Left lung (tissue), 10 donors: Measurements from ENCODE around the gene KCTD5. TPM values are rescaled to one million over a fixed set of nuclear protein-coding genes. Genes with fewer than 3 reads are reported as not detected.
"Not testable (repeated sequence)": the region's sequence is repeated elsewhere in the genome, so short reads cannot be mapped to it uniquely, and the experiment has no call there.

Source experiments
- ATAC-seq: fragments of 200-7000 bp; cut with Tn5 transposase; one replicate; pipeline ENCODE4 v1.9.1; 2020; ENCODE audit warnings: moderate library complexity
- DNase-seq, 4 donors: peaks; one replicate each; pipeline ENCODE4 v3.0.0-alpha.2; 2013 to 2020
- H3K27ac ChIP-seq, 2 donors: fragments of 200-600 bp; sonication (generic) in 1 of 2; one replicate each; pipeline versions ENCODE4 v1.5.0 to v1.8.0; 2020 to 2021
- H3K27me3 ChIP-seq, 2 donors: fragments of 200-600 bp; sonication (generic) in 1 of 2; one replicate each; pipeline versions ENCODE4 v1.5.0 to v1.8.0; 2020 to 2021
- H3K36me3 ChIP-seq, 2 donors: fragments of 200-600 bp; sonication (generic) in 1 of 2; one replicate each; pipeline versions ENCODE4 v1.5.0 to v1.8.0; 2020 to 2021
- H3K4me1 ChIP-seq, 2 donors: fragments of 200-600 bp; one replicate each; pipeline ENCODE4 v1.8.0; 2021
- H3K4me3 ChIP-seq, 2 donors: fragments of 200-600 bp; sonication (generic) in 1 of 2; one replicate each; pipeline versions ENCODE4 v1.5.0 to v1.8.0; 2020 to 2021; ENCODE audit warnings: mild to moderate bottlenecking in 1 of 2
- H3K9me3 ChIP-seq, 2 donors: fragments of 200-600 bp; sonication (generic) in 1 of 2; one replicate each; pipeline versions ENCODE4 v1.5.0 to v1.8.0; 2020 to 2021
- intact Hi-C, 2 donors: fragments of 100-400 bp; cut with DNase I; formaldehyde crosslinking; loops; one replicate each; pipeline versions ENCODE4 v1.11.2 to v1.14.2; 2022
- polyA plus RNA-seq, 6 donors: library from polyadenylated mRNA; unstranded; fragments of 120-200 nt; gene quantifications; one replicate each; pipeline ENCODE4 v1.2.1, GENCODE V29; 2013; ENCODE audit not compliant: insufficient read length in 6 of 6
- total RNA-seq, 2 donors: library from RNA; stranded (reverse); fragmentation: NEBNext Ultra II Directional; extraction: Animal tissue kit (Norgen Biotek cat#: 25700); gene quantifications; one replicate each; pipeline ENCODE4 v1.2.1, GENCODE V29; 2021
- TF ChIP-seq, protein P1 (sequence below), 2 donors: fragments of 200-600 bp; sonication (generic) in 1 of 2; IDR thresholded peaks; one replicate each; pipeline versions ENCODE4 v1.5.0 to v1.8.0; 2021; ENCODE audit warnings: antibody characterized with exemption in 2 of 2
- donor health status: DM: no; HTN: yes; CAD: no.
- donor health status: DM: no; HTN: no; CAD: no.

KCTD5 gene
- total and polyA plus RNA-seq, 8 donors, result 18.4 to 28.3 (median 21.4) TPM

DNA sequence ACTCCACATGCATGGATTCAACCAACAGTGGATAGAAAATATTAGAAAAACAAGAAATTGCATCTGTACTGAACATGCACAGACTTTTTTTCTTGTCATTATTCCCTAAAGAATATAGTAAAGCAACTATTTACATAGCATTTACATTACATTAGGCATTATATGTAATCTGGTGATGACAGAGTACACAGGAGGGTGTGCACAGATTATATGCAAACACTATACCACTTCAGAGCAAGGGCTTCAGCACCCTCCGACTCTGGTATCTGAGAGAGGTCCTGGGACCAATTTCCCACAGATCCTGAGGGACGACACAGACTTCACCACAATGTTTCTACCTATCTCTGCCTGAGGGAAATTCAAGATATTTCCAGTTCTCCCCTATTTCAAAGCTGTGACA lies 25.3 kb upstream of the KCTD5 start:
- Histone ChIP-seq H3K36me3 (no peaks in the 10 kb centered on the region), H3K9me3 (no peaks in the 10 kb centered on the region), H3K27me3 (peaks cover 8 to 25% of the 10 kb centered on the region in 2 donors), H3K27ac (no peak overlapping the region), H3K4me1 (no peaks in the 10 kb centered on the region), H3K4me3 (no peak overlapping the region)
- TF ChIP-seq, protein P1, sequence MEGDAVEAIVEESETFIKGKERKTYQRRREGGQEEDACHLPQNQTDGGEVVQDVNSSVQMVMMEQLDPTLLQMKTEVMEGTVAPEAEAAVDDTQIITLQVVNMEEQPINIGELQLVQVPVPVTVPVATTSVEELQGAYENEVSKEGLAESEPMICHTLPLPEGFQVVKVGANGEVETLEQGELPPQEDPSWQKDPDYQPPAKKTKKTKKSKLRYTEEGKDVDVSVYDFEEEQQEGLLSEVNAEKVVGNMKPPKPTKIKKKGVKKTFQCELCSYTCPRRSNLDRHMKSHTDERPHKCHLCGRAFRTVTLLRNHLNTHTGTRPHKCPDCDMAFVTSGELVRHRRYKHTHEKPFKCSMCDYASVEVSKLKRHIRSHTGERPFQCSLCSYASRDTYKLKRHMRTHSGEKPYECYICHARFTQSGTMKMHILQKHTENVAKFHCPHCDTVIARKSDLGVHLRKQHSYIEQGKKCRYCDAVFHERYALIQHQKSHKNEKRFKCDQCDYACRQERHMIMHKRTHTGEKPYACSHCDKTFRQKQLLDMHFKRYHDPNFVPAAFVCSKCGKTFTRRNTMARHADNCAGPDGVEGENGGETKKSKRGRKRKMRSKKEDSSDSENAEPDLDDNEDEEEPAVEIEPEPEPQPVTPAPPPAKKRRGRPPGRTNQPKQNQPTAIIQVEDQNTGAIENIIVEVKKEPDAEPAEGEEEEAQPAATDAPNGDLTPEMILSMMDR (IDR thresholded peaks at IDR 0.05), result no peak
- intact Hi-C loops, result no loop called here
- ATAC-seq (no peak), DNase-seq (no peak)

DNA sequence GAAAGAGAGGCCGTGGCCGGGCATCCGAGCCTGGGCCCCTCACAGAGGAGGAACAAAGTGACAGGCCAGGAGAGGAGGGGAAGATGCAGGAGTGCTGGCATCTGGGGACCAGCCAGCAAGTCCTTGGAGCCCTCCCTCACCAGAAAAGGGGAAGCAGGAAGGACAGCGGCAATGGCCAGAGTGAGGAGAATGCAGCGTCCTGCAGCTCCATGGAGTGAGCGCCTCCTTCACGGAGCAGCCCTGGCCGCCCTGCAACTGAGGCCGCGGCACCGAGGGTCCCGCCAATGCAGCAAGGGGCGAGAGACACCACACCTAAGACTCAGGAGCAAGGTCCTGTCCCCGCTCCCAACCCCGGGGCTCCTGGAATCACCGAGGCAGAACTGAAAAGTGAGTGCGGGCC lies 24.5 kb upstream of the KCTD5 start:
- H3K4me1 ChIP-seq, H3K4me3 ChIP-seq, H3K27ac ChIP-seq, H3K9me3 ChIP-seq, intact Hi-C loops, H3K36me3 ChIP-seq, DNase-seq: not testable (repeated sequence)
- ATAC-seq, result peak; percentile 21
- peaks cover 8 to 25% of the 10 kb centered on the region in 2 donors for H3K27me3 ChIP-seq

DNA sequence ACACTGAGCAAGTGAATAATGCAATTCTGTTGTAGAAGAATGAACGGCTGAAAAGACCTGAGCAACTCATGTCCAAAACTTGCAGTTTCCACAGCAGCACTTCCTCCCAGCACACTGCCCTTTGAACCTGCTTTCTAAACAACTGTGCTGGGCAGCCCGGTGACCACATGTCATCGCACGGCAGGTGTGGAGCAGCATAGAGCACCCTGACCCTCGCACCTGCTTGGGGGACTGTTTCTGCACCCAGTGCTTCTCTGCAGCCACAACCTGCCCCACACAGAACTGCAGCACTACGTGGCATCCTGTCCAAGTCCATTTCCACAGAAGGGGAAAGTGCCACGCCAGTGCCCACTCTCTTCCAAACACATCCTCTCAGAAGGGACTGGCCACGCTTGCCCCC lies 22.8 kb upstream of the KCTD5 start:
- H3K27me3 ChIP-seq, result peaks cover 8 to 25% of the 10 kb centered on the region in 2 donors
- intact Hi-C loops, DNase-seq, H3K4me3 ChIP-seq, H3K27ac ChIP-seq, ATAC-seq, H3K9me3 ChIP-seq, H3K4me1 ChIP-seq: not testable (repeated sequence)
- peaks cover 0 to 10% of the 10 kb centered on the region in 2 donors for H3K36me3 ChIP-seq

DNA sequence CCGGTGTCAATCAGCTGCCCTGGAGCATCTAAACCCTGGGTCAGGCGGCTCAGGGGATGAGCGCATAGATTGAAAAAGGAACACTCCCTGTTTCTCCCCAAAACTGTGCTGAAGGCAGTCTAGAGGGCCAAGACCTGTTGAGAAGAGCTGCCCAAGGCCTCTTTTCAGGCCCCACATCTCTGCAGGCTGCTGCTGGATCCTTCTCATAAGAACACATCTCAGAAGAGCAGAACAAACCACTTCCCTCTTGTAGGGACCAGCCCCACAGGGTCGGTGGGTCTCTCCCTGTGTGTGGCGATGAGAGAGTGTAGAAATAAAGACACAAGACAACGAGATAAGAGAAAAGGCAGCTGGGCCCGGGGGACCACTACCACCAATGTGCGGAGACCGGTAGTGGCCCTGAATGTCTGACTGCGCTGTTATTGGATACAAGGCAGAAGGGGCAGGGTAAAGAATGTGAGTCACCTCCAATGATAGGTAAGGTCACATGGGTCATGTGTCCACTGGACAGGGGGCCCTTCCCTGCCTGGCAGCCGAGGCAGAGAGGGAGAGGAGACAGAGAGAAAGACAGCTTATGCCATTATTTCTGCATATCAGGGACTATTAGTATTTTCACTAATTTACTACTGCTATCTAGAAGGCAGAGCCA lies 22.2 kb upstream of the KCTD5 start:
- H3K27ac ChIP-seq, H3K4me3 ChIP-seq, ATAC-seq, DNase-seq, intact Hi-C loops, H3K4me1 ChIP-seq, H3K9me3 ChIP-seq: not testable (repeated sequence)
- Histone ChIP-seq H3K36me3 (peaks cover 0 to 10% of the 10 kb centered on the region in 2 donors), H3K27me3 (peaks cover 8 to 25% of the 10 kb centered on the region in 2 donors)

DNA sequence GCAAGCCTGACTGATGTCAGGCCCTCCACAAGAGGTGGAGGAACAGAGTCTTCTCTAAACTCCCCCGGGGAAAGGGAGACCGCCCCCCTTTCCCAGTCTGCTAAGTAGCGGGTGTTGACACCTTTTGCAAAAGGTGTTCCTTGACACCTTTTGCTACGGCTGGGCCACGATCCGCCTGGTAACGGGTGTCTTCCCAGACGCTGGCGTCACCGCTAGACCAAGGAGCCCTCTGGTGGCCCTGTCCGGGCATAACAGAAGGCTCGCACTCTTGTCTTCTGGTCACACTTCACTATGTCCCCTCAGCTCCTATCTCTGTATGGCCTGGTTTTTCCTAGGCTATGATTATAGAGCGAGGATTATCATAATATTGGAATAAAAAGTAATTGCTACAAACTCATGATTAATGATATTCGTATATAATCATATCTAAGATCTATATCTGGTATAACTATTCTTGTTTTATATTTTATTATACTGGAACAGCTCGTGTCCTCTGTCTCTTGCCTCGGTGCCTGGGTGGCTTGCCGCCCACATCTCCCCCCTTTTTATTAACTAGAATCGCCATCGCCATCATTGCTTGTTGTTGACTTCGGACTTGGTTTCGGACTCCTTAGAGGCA lies 21.5 kb upstream of the KCTD5 start:
- peak; percentile 40 for ATAC-seq
- peaks cover 8 to 18% of the 10 kb centered on the region in 2 donors for H3K27me3 ChIP-seq
- peaks cover 0 to 17% of the 10 kb centered on the region in 2 donors for H3K36me3 ChIP-seq
- H3K4me3 ChIP-seq, H3K27ac ChIP-seq, H3K4me1 ChIP-seq, intact Hi-C loops, H3K9me3 ChIP-seq: not testable (repeated sequence)
- TF ChIP-seq, protein P1 (IDR thresholded peaks at IDR 0.05), result peak; percentile 62 to 66
- DNase-seq, result peak in 1 of 4 donors; percentile 44

DNA sequence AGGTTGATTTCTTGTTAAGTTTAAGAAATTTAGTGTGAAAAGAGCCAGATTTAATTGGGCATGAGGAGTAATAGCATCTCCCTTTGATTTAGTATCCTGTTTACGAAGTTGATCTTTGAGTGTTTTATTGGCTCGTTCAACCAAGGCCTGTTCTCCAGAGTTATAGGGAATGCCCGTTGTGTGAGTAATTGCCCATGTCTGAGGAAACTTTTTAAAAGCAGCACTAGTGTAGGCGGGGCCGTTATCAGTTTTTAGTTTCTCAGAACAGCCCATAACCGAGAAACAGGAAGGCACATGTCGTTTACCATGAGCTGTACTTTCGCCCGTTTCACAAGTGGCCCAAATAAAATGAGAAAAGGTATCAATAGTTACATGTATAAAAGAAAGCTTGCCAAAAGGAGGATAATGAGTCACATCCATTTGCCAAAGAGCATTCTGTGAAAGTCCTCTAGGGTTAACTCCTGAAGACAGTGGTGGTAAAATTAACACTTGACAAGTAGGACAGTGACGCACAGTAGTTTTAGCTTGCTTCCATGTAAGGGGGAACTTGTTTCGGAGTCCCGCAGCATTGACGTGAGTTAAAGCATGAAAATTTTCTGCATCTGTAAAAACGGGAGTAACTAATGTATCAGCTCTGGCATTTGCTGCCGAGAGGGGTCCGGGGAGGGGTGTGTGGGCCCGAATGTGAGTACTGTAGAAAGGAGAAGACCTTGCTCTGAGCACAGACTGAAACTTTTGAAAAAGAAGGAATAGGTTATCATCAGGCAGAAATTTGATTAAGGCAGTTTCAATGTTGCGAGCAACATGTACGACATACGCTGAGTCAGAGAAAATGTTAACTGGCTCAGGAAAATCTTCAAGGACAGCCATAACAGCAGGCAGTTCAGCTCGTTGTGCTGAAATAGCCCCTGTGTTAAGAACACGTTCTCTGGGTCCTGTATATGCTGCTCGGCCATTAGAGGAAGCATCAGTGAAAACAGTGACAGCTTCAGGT lies 18.5 kb upstream of the KCTD5 start:
- Histone ChIP-seq H3K36me3 (peaks cover 0 to 47% of the 10 kb centered on the region in 2 donors), H3K4me3 (no peak overlapping the region), H3K27me3 (no peaks in the 10 kb centered on the region), H3K27ac (no peak overlapping the region), H3K4me1 (no peaks in the 10 kb centered on the region), H3K9me3 (no peaks in the 10 kb centered on the region)
- no peak for DNase-seq
- intact Hi-C loops, result no loop called here
- peak; percentile 50 for ATAC-seq
- TF ChIP-seq, protein P1 (IDR thresholded peaks at IDR 0.05), result no peak
